Measurements from ENCODE around the gene TBXA2R.
A peak's percentile ranks its signal among the peaks of the same experiment; 100 is the strongest.
"Not testable (repeated sequence)": the region's sequence is repeated elsewhere in the genome, so short reads cannot be mapped to it uniquely, and the experiment has no call there.

The TBXA2R gene

DNA sequence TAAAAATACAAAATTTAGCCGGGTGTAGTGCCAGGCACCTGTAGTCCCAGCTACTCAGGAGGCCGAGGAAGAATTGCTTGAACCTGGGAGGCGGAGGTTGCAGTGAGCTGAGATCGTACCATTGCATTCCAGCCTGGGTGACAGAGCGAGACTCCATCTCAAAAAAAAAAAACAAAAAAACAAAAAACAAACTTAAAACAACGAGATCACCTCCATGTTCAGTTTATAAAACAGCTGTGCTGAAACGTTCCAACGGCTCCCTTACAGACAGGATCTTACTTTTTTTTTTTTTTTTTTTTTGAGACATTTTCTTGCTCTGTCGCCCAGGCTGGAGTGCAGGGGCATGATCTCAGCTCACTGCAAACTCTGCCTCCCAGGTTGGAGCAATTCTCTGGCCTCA lies 22.1 kb upstream of the TBXA2R start:
- H3K36me3 Mint-ChIP-seq, H3K4me3 Mint-ChIP-seq, H3K9me3 Mint-ChIP-seq, H3K27ac Mint-ChIP-seq, H3K27me3 Mint-ChIP-seq: not testable (repeated sequence)
- peaks cover 27% of the 10 kb centered on the region for H3K4me1 Mint-ChIP-seq

DNA sequence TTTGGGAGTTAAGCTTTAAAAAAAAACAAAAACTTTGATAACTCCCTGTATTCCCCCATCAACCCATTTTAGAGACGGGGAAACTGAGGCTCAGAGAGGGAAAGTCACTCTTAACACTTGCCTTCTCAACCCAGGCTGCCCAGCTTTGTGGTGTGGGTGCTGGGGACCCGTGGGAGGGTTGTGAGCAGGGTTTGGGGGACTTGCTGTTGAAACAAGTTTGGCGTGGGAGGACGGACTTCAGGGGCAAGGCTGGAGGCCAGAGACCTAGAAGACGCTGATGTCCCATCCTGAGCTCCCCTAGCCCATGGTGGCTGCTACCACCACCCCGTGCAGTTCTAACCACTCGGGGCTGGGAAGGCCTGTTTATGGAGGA lies 20.7 kb upstream of the TBXA2R start:
- H3K9me3 Mint-ChIP-seq, result no peaks in the 10 kb centered on the region
- H3K4me3 Mint-ChIP-seq, result peak overlapping the region; percentile 100
- peaks cover 27% of the 10 kb centered on the region for H3K4me1 Mint-ChIP-seq
- H3K36me3 Mint-ChIP-seq, result peaks cover 3% of the 10 kb centered on the region
- H3K27ac Mint-ChIP-seq, result no peak overlapping the region
- H3K27me3 Mint-ChIP-seq, result no peaks in the 10 kb centered on the region

DNA sequence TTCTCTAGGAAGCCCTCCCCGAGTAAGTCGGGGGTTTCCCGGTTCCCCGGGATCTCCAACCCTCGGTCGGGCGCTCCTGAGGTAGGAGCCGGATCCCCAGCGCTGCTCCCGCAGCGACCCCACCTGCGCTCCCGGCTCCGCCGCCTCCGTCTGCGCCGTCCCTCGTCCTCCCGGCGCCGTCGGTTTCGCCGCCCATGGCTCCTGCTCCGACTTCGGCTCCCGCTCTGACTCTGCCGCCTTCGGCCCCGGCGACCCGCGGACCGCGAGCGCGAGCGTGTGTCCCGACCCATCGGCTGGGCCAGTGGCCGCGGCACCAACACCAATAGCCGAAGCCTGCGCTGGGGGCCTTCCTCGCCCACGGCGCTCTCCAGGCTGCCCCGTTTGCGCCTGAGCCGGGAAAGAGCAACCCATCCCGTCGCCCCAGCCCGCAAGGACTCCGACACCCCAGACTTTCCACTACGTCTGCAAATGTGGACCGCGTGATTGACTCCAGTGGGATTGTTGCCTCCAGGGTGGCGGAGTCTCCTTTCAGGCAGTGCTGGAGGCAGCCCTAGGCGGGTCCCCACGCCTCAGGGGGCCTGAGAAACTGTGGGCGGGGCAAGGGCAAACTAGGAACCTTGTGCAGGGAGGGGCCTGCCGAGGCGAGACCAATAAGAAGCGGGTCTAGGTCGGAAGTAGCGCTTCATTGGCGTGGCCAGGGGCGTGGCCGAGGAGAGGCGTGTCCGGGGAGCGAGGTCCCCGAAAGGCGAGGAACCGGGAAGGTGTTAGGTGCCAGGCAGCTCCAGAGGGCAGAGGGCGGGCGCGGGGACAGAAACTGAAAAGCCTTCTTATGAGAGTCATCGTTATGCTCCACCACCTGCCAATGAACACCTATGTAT lies 20.0 kb upstream of the TBXA2R start, which contains the start of gene CACTIN:
TSS of gene CACTIN (minus strand) at position 318 of the 878 bp plus-strand sequence. CDS start at position 290, 28 bp downstream.
- Mint-ChIP-seq H3K27me3 (no peaks in the 10 kb centered on the region), H3K4me3 (peak within 1 kb of the TSS; percentile 100), H3K36me3 (peaks cover 3% of the 10 kb centered on the region), H3K9me3 (no peaks in the 10 kb centered on the region), H3K27ac (peak within 1 kb of the TSS; percentile 99), H3K4me1 (peaks cover 27% of the 10 kb centered on the region)

DNA sequence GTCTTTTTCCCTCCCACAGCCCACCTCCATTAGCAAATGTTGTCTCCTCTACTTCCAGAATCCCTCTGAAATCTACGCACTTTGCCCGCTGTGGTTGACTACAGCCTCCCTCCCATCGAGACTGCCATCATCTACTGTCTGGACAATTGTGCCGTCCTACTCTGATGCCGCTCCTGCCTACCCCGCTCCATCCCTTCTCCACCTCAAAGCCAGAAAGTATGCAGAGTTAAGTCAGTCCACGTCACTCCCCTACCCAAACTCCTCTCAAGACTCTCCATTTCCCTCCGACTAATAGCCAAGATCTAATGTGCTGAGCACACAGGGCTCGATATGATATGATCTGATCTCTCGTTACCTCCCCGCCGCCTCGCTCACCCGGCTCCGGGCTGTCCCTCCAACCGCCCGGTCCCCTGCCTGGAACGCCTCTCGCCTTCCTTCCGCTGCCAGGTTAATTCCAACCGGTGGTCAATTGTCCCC lies 19.4 kb upstream of the TBXA2R start:
- Mint-ChIP-seq H3K27me3 (no peaks in the 10 kb centered on the region), H3K36me3 (peaks cover 3% of the 10 kb centered on the region), H3K27ac (peak overlapping the region; percentile 93), H3K4me3 (peak overlapping the region; percentile 100), H3K9me3 (no peaks in the 10 kb centered on the region), H3K4me1 (peaks cover 27% of the 10 kb centered on the region)

DNA sequence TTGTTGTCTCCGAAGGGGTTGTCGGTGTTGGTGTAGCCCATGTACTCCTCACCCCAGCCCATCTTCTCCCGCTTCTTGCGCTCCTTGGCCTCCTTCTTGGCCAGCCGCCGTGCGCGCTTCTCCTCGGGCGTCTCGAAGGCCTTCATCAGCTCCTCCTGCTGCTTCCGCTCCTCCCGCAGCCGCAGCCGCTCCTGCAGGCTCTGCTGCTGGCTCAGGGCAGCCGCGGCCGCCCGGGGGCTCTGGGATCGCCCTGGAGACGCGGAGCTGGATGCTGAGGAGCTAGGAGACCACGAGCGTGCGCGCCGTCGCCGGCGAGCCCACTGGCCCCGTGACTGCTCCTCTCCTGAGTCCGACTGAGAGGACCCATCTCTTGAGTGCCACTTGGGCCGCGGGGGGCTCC lies 17.0 kb upstream of the TBXA2R start:
- H3K27me3 Mint-ChIP-seq, result no peaks in the 10 kb centered on the region
- no peak overlapping the region for H3K27ac Mint-ChIP-seq
- H3K9me3 Mint-ChIP-seq, result no peaks in the 10 kb centered on the region
- H3K4me1 Mint-ChIP-seq, result peaks cover 27% of the 10 kb centered on the region
- H3K4me3 Mint-ChIP-seq, result no peak overlapping the region
- peaks cover 3% of the 10 kb centered on the region for H3K36me3 Mint-ChIP-seq

DNA sequence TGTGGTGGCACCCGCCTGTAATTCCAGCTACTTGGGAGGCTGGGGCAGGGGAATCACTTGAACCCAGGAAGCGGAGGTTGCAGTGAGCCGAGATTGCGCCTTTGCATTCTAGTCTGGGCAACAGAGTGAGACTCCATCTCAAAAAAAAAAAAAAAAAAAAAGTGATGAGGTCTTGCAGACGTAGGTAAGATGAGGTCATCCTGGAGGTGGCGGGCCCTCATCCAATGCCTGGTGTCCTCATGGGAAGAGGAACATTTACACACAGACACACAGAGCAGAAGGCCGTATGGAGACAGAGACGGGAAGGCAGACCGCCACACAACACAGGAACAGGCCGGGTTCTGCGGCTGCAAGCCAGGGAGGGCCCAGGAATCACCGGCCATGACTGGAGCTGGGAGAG lies 15.5 kb upstream of the TBXA2R start:
- Mint-ChIP-seq H3K27ac (no peak overlapping the region), H3K36me3 (peaks cover 3% of the 10 kb centered on the region), H3K4me3 (no peak overlapping the region), H3K9me3 (no peaks in the 10 kb centered on the region), H3K4me1 (peaks cover 32% of the 10 kb centered on the region), H3K27me3 (no peaks in the 10 kb centered on the region)

DNA sequence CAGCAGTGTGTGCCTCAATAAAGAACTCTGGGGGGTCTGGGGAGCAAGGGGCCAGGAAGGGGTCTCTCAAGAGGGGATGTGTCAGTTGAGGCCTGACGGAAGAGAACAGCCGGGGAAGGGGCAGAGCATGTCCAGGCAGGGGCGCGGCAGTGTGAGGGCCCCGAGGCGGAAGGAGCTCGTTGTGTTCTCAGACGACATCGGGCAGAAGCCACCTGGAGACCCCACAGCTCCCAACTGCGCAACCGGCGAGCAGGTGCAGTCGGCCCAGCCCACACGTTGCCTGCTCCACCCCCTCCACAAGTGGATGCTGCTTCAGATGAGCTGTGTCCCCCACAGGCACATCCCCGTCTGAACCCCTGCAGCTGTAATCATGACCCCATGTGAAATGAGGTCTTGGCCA lies 15.0 kb upstream of the TBXA2R start:
- Mint-ChIP-seq H3K4me1 (peaks cover 31% of the 10 kb centered on the region), H3K9me3 (no peaks in the 10 kb centered on the region), H3K4me3 (no peak overlapping the region), H3K27me3 (no peaks in the 10 kb centered on the region), H3K36me3 (peaks cover 3% of the 10 kb centered on the region), H3K27ac (no peak overlapping the region)

DNA sequence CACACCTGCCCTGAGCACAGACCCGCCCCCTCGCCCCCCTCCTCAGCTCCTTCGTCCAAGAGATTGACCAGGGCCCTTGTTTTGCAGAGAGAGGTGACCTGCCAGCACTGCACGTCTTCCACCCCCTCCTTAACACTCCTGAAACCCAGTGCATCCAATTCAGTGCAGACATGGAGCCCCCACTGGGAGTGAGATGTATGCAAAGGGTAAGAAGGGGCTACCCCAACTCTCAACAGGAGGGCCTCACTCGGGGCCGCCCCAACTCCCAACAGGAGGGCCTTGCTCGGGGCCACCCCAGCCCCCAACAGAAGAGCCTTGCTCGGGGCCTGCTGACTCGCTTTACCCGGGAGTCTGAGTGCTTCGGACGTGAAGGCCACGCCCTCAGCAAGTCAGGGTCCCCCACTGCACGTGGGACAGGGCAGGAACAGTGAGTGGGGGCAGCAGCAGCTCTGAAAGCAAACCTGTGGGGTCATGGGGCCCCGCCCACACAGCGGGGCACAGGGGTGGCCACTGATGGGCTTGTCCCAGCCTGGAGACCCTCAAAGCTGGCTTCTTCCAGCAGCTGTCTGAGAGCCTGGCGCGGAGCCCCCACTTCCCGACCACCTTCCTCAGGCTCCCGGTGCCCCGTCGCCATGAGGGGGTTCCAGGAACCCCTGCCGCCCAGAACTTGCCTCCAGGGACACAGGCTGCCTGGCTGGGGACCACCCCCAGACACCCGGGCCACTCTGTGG lies 14.3 kb upstream of the TBXA2R start:
- Mint-ChIP-seq H3K27me3 (no peaks in the 10 kb centered on the region), H3K4me3 (no peak overlapping the region), H3K9me3 (no peaks in the 10 kb centered on the region), H3K27ac (no peak overlapping the region), H3K4me1 (peaks cover 29% of the 10 kb centered on the region), H3K36me3 (peaks cover 1% of the 10 kb centered on the region)

DNA sequence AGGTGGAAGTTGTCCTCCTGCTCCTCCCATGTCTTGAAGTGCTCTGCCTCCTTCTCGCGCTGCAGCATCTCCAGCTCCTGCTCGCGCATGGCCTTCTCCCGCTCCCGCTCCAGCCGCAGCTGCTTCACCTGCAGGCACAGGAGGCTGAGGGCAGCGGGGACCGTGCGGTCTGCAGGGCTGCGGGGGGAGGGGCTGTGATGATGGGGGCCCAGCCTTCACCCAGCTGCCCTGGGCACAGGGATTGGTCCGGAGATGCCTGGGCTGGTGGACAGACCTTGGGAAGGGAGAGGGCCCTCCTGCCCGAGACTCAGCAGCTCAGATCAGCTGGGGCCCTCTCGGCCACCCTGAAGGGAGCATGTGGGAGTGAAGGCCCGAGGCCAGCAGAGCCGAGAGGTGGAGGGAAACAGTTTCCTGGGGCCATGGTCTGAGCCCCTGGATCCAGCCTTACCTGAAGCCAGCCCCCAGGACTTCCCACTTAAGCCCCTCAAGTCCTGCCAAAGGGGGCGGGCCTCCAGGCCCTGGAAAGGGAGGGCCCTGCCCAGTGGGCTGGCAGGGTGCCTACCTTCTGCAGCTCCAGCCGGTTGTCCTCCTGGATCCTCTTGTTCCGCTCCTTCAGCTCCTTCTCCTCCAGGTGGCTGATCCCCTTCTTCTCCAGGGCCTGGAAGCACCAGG lies 13.6 kb upstream of the TBXA2R start:
- H3K4me3 Mint-ChIP-seq, result no peak overlapping the region
- H3K36me3 Mint-ChIP-seq, result no peaks in the 10 kb centered on the region
- peaks cover 25% of the 10 kb centered on the region for H3K4me1 Mint-ChIP-seq
- H3K27me3 Mint-ChIP-seq, result no peaks in the 10 kb centered on the region
- no peaks in the 10 kb centered on the region for H3K9me3 Mint-ChIP-seq
- H3K27ac Mint-ChIP-seq, result no peak overlapping the region

DNA sequence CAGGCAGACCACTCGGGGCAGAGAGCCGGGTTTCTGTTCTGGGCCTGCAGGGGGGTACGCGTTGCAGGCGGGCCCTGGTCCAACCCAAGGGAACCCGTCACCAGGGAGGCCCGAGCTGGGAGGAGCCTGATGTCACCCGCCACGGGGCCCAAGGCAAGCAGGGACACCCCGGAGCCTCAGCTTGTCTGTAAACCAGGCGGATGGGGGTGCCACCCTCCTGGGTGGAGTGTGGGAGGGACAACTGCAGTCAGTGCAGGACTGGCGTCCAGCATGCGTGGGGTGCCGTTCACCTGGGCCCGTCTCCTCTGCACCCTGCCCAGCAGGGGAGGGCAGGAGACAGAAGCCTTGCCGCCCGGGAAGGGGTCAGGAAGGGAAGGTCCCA lies 12.9 kb upstream of the TBXA2R start:
- H3K9me3 Mint-ChIP-seq, result no peaks in the 10 kb centered on the region
- no peaks in the 10 kb centered on the region for H3K36me3 Mint-ChIP-seq
- peaks cover 21% of the 10 kb centered on the region for H3K4me1 Mint-ChIP-seq
- H3K27me3 Mint-ChIP-seq, result no peaks in the 10 kb centered on the region
- H3K27ac Mint-ChIP-seq, result no peak overlapping the region
- no peak overlapping the region for H3K4me3 Mint-ChIP-seq

DNA sequence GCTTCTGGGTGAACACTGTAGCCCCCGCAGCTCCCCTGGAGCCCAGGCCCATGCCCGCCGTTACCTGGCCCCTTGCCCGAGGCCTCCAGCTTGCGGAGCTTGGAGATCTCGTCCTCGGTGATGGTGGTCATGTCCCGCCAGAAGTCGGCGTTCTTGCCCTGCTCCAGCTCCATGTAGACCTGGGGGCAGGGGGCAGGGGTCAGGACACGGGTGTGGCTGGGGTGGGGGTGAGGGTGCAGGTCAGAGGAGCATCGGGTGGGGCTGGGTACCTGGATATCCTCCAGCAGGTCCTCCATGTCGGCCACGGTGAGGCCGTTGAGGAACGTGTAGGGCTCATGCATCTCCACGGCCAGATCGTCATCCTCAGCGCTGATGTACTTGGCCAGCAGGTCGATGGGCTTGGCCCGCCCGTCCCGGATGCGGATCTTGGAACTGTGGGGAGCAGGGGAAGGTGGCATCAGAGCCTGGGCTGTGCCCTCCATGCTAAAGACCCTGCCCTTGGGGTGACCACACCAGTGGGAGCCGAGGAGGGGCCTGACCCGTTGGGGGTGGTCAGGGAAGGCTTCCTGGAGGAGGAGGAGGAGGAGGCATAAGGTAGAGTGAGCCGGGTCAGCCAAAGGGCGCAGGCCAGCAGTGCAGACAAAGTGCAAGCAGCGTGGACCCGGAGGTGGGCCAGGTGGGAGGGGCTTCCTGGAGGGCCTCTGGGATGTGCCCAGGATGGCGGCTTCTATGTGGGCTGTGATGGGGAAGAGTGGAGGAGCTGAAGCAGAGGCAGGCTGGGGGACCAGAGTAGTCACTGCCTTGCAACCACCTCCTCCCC lies 12.3 kb upstream of the TBXA2R start:
- H3K36me3 Mint-ChIP-seq, result no peaks in the 10 kb centered on the region
- H3K27me3 Mint-ChIP-seq, result no peaks in the 10 kb centered on the region
- no peak overlapping the region for H3K4me3 Mint-ChIP-seq
- H3K9me3 Mint-ChIP-seq, result no peaks in the 10 kb centered on the region
- H3K4me1 Mint-ChIP-seq, result peaks cover 15% of the 10 kb centered on the region
- H3K27ac Mint-ChIP-seq, result no peak overlapping the region

DNA sequence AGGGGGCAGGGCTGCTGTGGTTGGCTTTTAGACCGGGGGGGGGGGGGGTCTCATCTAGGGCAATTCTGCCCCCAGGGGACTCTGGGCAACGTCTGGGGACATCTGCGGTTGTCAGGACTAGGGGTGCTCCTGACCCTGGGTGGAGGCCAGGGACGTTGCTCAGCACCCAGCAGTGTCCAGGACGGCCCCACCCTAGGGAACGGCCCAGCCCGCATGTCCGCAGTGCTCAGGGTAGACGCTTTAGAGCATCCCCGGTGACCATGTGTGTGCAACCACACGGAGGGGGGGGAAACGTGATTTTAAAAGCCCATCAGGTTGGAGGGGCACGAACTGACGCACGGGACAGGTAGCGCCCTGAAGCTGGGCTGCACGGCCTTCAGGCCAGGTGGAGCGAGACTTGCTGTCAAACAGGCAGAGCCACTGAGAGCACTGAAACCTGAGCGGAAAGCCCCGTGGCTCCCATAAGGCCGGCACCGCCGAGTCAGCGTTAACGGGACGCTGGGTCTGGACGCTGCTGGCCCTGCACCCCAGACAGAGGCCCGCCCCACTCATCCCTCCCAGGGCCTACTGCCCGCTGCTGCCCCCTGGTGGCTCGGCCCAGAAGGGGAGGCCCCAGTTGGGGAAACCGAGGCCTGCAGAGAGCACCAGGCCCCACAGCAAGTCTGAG lies 11.6 kb upstream of the TBXA2R start:
- no peak overlapping the region for H3K4me3 Mint-ChIP-seq
- H3K4me1 Mint-ChIP-seq, result peaks cover 14% of the 10 kb centered on the region
- H3K9me3 Mint-ChIP-seq, result no peaks in the 10 kb centered on the region
- no peaks in the 10 kb centered on the region for H3K36me3 Mint-ChIP-seq
- no peak overlapping the region for H3K27ac Mint-ChIP-seq
- no peaks in the 10 kb centered on the region for H3K27me3 Mint-ChIP-seq

DNA sequence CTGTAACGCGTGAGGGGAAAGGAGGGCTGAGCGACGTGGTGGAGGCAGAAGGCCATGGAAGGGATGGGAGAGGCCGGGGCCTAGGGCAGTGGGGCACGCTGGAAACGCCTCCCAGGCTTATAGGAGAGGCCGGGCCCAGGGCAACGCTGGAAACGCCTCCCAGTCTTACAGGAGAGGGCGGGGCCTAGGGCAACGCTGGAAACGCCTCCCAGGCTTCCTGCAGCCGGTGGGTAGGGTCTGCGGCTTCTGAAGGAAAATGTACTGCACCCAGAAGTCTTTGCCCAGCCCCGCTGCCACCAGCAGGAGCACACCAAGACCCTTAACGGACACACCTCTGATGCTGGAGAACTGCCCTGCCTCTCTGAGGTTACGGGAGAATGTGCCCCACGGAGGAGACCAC lies 10.8 kb upstream of the TBXA2R start:
- Mint-ChIP-seq H3K4me1 (peaks cover 14% of the 10 kb centered on the region), H3K27ac (peak overlapping the region; percentile 35), H3K36me3 (no peaks in the 10 kb centered on the region), H3K4me3 (peak overlapping the region; percentile 39), H3K9me3 (no peaks in the 10 kb centered on the region), H3K27me3 (no peaks in the 10 kb centered on the region)

DNA sequence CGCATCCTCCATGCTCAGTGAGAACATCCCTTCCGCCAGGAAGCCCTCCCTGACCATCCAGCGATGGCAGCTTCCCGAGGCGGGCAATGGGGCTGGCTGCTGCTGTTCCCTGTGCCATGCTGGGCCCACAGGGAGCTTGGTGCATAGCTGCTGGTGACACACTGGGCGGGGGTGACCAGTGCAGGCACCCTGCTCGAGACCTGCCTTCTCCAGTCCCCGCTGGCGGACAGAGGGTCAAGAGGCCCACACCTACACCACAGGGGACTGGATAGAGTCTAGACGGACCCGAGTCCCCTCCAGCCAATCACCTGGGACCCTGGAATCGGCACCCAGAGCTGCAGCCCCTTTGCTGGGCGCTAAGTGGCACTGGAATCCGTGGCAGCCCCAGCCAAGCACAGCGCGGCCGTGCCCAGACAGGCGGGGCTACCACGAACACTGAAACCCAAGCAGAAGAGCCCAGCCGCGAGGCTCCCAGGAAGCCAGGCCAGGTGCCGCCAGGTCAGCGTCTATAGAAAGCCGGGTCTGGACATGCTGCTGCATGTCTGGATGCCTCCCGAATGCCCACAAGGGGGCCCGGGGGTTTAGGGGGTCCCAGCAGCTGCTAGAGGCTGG lies 9.0 kb upstream of the TBXA2R start:
- Mint-ChIP-seq H3K36me3 (peaks cover 2% of the 10 kb centered on the region), H3K27me3 (no peaks in the 10 kb centered on the region), H3K9me3 (no peaks in the 10 kb centered on the region), H3K27ac (no peak overlapping the region), H3K4me1 (peaks cover 14% of the 10 kb centered on the region), H3K4me3 (no peak overlapping the region)

All from activated naive CD4-positive, alpha-beta T cell treated with anti-CD3 and anti-CD28 coated beads, Interleukin-2, amount 50 U/mL, for 24 hours (primary cell).